Body of pancreas (tissue), 4 donors: ENCODE data around the gene VLDLR. TPM values are rescaled to one million over a fixed set of nuclear protein-coding genes. Genes with fewer than 3 reads are reported as not detected.

Experiments used
- ATAC-seq: fragments of 150-250 bp; one replicate; pipeline ENCODE4 v1.9.1; 2016
- DNase-seq, 4 donors: peaks; one replicate each; pipeline ENCODE4 v3.0.0-alpha.2; 2019
- H3K27ac ChIP-seq, 4 donors: fragments of 200-600 bp; sonication (generic); 1 replicate in 3 of 4; 2 replicates in 1 of 4; pipeline versions ENCODE4 v1.5.1 to v1.6.1; 2016 to 2019; ENCODE audit warnings: mild to moderate bottlenecking in 1 of 4, mixed read lengths in 1 of 4, moderate library complexity in 1 of 4
- H3K27me3 ChIP-seq, 2 donors: fragments of 200-600 bp; sonication (generic); one replicate each; pipeline ENCODE4 v1.6.0; 2016; ENCODE audit warnings: mild to moderate bottlenecking in 1 of 2
- H3K36me3 ChIP-seq, 2 donors: fragments of 200-600 bp; sonication (generic); replicated peaks in 1 of 2; 2 replicates each; pipeline ENCODE4 v1.5.1; 2016; ENCODE audit warnings: low read depth in 2 of 2; ENCODE audit not compliant: insufficient read depth in 1 of 2
- H3K4me1 ChIP-seq: fragments of 200-600 bp; sonication (generic); one replicate; pipeline ENCODE4 v1.6.0; 2016
- H3K4me3 ChIP-seq, 2 donors: fragments of 200-600 bp; sonication (generic); 1 replicate in 1 of 2; 2 replicates in 1 of 2; pipeline ENCODE4 v1.5.1; 2016 to 2019
- H3K9me3 ChIP-seq, 3 donors: fragments of 200-600 bp; sonication (generic); 1 replicate in 2 of 3; 2 replicates in 1 of 3; pipeline ENCODE4 v1.5.1; 2016
- CTCF ChIP-seq, 7 experiments: fragments of 450-650 bp in 4 of 7; fragments of 200-600 bp in 3 of 7; sonication (generic) in 3 of 7; IDR thresholded peaks; one replicate each; pipeline ENCODE4 v1.5.1; 2016 to 2019; ENCODE audit warnings: antibody characterized with exemption in 7 of 7
- POLR2A ChIP-seq, 3 donors: fragments of 450-650 bp; IDR thresholded peaks; one replicate each; pipeline ENCODE4 v1.6.1; 2016; ENCODE audit warnings: antibody characterized with exemption in 3 of 3, mild to moderate bottlenecking in 2 of 3
- WGBS, 2 donors: methylation state at CpG; one replicate each; pipeline ENCODE4 v1.1.5; 2017; 5-methylcytosine and 5-hydroxymethylcytosine counted together
- intact Hi-C: fragments of 100-400 bp; cut with DNase I; formaldehyde crosslinking; loops from one replicate; pipeline ENCODE4 v1.15.1; 2023
- total RNA-seq, 2 donors: library from RNA; depleted of rRNA; stranded (reverse); fragments of >200 nt; gene quantifications; one replicate each; pipeline ENCODE4 v1.1.0, GENCODE V29; 2016

VLDLR gene
- total RNA-seq, 2 donors from 2014 or later: 14.8 to 18.1 TPM

GRCh38 chr9:2677915-2678889, 56.6 kb downstream of the VLDLR start:
- DNase-seq: peak in 2 of 4 donors; percentile 9 to 21
- H3K4me1 ChIP-seq: no peaks in the 10 kb centered on the region
- TF ChIP-seq POLR2A (IDR thresholded peaks at IDR 0.05) (no peak), CTCF (IDR thresholded peaks at IDR 0.05) (no peak)
- H3K4me3 ChIP-seq: no peak overlapping the region
- no peak overlapping the region for H3K27ac ChIP-seq
- intact Hi-C loops: no loop called here
- no peaks in the 10 kb centered on the region for H3K36me3 ChIP-seq
- ATAC-seq: peak; percentile 45
- H3K9me3 ChIP-seq: no peaks in the 10 kb centered on the region
- H3K27me3 ChIP-seq: no peaks in the 10 kb centered on the region
- 54 to 58% methylated on average over 5 of the region's 5 CpGs for WGBS, 2 donors

GRCh38 chr9:2679011-2679410, 57.4 kb downstream of the VLDLR start:
- intact Hi-C loops: no loop called here
- WGBS, 2 donors: 92 to 98% methylated on average over 2 of the region's 2 CpGs
- Histone ChIP-seq H3K27me3 (no peaks in the 10 kb centered on the region), H3K9me3 (no peaks in the 10 kb centered on the region), H3K36me3 (no peaks in the 10 kb centered on the region), H3K27ac (no peak overlapping the region), H3K4me1 (no peaks in the 10 kb centered on the region), H3K4me3 (no peak overlapping the region)
- ATAC-seq (no peak), DNase-seq (no peak)
- TF ChIP-seq POLR2A (IDR thresholded peaks at IDR 0.05) (no peak), CTCF (IDR thresholded peaks at IDR 0.05) (no peak)

- DNase-seq (no peak), ATAC-seq (no peak)
- no peaks in the 10 kb centered on the region for H3K27me3 ChIP-seq
- TF ChIP-seq CTCF (IDR thresholded peaks at IDR 0.05): no peak
- no peak for TF ChIP-seq POLR2A (IDR thresholded peaks at IDR 0.05)
- no peaks in the 10 kb centered on the region for H3K4me1 ChIP-seq
- H3K36me3 ChIP-seq: no peaks in the 10 kb centered on the region
- H3K4me3 ChIP-seq: no peak overlapping the region
- 70 to 72% methylated on average over 1 of the region's 1 CpG for WGBS, 2 donors
- no peaks in the 10 kb centered on the region for H3K9me3 ChIP-seq
- H3K27ac ChIP-seq: no peak overlapping the region
- intact Hi-C loops: no loop called here
Measured at GRCh38 chr9:2681981-2682380, 60.4 kb downstream of the VLDLR start.

GRCh38 chr9:2686911-2687310, 65.3 kb downstream of the VLDLR start:
- Histone ChIP-seq H3K27me3 (no peaks in the 10 kb centered on the region), H3K4me3 (no peak overlapping the region), H3K27ac (no peak overlapping the region), H3K4me1 (no peaks in the 10 kb centered on the region), H3K9me3 (no peaks in the 10 kb centered on the region), H3K36me3 (no peaks in the 10 kb centered on the region)
- TF ChIP-seq CTCF (IDR thresholded peaks at IDR 0.05): no peak
- TF ChIP-seq POLR2A (IDR thresholded peaks at IDR 0.05): no peak
- no peak for ATAC-seq
- intact Hi-C loops: no loop called here
- WGBS, 2 donors: 82 to 87% methylated on average over 3 to 4 of the region's 4 CpGs
- no peak for DNase-seq
